OCI-LY3 (cell line): ENCODE data around the gene ZMIZ1.

ENCODE experiments used
- EZH2phosphoT487 ChIP-seq: fragments of 200-600 bp; shearing (Covaris generic); IDR thresholded peaks from 2 replicates; pipeline ENCODE4 v1.6.1; 2018; ENCODE audit warnings: antibody characterized with exemption, mixed run types, low read depth
- TF ChIP-seq, protein P1 (sequence below): fragments of 200-600, 300-600 bp; sonication (generic); IDR thresholded peaks from 2 replicates; pipeline ENCODE4 v1.5.1; 2014; ENCODE audit warnings: antibody characterized with exemption, low read length, low read depth

DNA sequence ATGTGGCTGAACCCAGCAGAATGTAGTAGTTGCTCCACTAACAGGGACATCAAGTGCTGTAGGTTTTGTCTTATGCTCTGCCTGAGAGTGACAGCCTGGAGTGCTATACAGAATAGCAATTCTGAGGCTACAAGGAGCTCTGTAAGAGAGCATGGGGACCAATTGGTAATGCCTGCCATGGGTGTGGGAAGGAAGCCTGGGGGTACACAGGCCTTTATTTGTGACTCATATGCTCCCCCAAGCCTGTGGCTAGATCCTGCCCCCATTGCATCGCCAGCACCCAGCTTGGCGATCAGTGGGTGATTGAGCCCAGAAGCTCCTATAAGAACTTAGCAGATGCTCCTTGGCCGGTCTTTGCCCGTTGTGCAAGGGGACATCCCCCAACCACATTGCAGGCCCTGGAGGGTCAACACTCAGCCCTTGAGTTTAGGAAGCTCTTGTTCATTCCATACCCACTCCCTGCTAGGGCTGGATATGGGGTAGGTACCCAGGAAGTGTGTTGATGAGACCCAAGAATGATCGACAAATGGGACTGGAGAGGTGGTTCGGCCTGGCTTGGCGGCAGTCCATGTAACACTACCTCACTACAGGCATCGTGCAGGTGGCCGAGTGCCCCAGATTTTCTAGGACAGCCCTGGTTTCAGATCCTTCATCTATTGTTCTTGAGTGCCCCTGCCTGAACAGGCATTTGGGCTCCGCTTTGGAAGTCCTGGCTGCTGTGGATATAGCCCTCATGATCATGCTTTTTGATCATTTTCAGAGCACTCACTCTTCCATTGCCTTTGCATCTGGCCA, 37.7 kb downstream of the ZMIZ1 start:
- TF ChIP-seq, protein P1, sequence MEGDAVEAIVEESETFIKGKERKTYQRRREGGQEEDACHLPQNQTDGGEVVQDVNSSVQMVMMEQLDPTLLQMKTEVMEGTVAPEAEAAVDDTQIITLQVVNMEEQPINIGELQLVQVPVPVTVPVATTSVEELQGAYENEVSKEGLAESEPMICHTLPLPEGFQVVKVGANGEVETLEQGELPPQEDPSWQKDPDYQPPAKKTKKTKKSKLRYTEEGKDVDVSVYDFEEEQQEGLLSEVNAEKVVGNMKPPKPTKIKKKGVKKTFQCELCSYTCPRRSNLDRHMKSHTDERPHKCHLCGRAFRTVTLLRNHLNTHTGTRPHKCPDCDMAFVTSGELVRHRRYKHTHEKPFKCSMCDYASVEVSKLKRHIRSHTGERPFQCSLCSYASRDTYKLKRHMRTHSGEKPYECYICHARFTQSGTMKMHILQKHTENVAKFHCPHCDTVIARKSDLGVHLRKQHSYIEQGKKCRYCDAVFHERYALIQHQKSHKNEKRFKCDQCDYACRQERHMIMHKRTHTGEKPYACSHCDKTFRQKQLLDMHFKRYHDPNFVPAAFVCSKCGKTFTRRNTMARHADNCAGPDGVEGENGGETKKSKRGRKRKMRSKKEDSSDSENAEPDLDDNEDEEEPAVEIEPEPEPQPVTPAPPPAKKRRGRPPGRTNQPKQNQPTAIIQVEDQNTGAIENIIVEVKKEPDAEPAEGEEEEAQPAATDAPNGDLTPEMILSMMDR, result no peak
- TF ChIP-seq EZH2phosphoT487, result no peak
